GM19351 (cell line): ENCODE data around the gene CACNG3.
"Not testable (repeated sequence)": the region's sequence is repeated elsewhere in the genome, so short reads cannot be mapped to it uniquely, and the experiment has no call there.

Experiments
- ATAC-seq: cut with Tn5 transposase; IDR thresholded peaks from one replicate; pipeline ENCODE4 v1.9.1; 2021; ENCODE audit warnings: mild to moderate bottlenecking, moderate library complexity; ENCODE audit not compliant: unreplicated experiment

CACNG3 gene

GRCh38 chr16:24255456-24256371, at the start of gene CACNG3:
Gene CACNG3, plus strand, starts transcription at chr16:24256335. Its CDS starts 420 bp downstream, at chr16:24256755.
- no peak for ATAC-seq

GRCh38 chr16:24206926-24207325, 49.2 kb upstream of the CACNG3 start:
- ATAC-seq = no peak

- no peak for ATAC-seq
These were observed 47.4 kb upstream of the CACNG3 start for GRCh38 chr16:24208710-24209109.

DNA sequence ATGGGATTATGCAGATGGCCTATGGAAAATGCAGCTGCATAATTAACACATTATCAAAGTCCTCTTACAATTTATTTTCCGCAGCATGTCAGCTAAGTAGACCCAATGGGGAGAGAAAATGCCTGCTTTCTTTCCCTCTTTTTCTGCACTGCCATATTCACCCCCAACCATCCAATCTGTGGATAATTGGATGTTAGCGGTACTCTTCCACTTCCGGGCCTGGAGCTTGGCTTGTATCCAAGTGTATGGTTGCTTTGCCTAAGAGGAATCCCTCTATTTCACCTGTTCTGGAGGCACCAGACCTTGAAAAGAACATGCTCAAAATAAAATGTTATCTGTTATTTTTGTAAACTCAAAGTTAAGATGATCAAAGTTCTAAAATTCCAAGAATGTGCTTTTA, 41.1 kb upstream of the CACNG3 start:
- no peak for ATAC-seq

GRCh38 chr16:24216961-24217360, 39.2 kb upstream of the CACNG3 start:
- no peak for ATAC-seq

GRCh38 chr16:24217461-24217860, 38.7 kb upstream of the CACNG3 start:
- ATAC-seq = no peak

- no peak for ATAC-seq
These were observed 37.8 kb upstream of the CACNG3 start for GRCh38 chr16:24218299-24218698.

DNA sequence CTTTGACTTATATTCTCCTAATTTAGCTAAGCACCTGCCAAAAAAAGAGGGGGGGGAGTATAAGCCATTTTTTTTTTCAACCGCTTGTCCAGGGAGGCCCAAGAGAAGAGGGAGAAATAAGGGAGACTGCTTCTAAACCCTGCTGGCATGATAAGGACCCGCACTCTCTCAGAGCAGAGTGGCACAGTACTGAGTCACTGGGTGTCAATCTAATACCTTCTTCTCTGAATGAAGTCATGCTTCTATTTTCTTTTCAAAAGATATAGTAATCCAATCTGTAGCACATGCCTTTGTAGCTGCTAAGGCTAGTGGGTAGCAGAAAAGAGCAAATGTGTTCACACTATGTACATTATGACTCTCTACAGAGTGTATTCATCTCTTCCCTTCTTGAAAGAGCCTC, 34.9 kb upstream of the CACNG3 start:
- ATAC-seq = no peak

- ATAC-seq = no peak
These were observed 27.6 kb upstream of the CACNG3 start for GRCh38 chr16:24228514-24228913.

DNA sequence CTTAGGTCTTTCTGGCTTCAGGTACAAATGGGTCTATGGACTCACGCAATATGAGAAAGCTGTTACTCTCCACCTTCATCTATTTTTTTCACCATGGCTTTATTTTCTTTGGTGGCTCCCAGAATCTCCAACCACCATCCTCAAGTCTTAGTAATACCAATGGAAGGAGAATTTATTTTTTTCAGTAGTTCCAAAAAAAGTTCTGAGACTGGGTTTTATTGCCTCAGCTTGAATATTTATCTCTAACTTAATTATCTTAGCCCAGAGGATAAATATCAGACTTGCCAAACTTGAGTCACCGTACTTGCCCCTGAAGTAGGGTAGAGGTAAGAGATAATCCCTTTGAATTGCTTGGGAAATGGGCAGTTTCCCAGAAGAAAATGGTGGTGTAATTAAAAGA, 23.2 kb upstream of the CACNG3 start:
- ATAC-seq = no peak

DNA sequence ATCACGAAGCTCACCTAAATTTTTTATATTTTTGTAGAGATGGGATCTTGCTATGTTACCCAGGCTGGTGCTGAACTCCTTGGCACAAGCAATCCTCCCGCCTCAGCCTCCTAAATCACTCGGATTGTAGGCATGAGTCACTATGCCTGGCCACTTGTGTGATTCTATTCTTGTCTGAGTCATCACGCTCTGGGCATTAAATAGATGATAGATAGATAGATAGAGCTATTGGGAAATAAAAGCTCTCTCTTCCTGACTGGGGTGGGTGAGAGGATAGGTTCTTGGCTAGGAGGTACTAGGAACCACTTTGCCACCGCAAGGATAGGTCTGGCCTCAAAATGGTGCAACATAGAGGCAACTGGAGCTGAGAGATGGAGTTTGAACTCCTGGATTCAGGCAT, 21.4 kb upstream of the CACNG3 start:
- ATAC-seq = no peak

DNA sequence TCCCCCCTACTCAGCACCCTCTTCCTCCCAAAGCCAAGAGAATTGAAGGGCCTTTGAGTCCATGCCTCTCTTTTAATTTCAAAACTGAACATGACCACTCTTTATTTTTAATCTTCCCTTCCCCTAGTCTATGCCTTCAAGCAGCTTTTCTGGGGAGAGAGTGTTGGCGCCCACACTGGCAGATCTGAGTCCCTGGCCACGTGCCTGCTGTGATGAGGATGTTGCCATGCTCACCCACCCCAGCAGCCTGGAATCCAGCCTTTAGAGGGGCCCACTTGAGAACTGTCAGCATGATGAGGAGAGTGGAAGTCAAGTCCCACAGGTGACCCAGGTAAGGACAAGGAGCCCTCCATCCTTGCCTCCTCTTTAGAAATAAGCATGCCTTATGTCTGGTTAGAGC, 20.3 kb upstream of the CACNG3 start:
- no peak for ATAC-seq

DNA sequence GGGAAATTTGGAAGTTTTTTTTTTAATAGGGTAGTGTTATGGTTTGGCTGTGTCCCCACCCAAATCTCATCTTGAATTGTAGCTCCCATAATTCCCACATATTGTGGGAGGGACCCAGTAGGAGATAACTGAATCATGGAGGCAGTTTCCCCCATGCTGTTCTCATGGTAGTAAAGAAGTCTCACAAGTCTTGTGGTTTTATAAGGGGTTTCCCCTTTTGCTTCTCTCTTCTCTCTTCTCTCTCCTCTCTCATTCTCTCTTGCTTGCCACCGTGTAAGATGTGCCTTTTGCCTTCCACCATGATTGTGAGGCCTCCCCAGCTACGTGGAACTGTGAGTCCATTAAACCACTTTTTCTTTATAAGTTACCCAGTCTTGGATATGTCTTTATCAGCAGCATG, 17.3 kb upstream of the CACNG3 start:
- not testable (repeated sequence) for ATAC-seq

GRCh38 chr16:24246911-24247607, 9.1 kb upstream of the CACNG3 start:
- no peak for ATAC-seq

- ATAC-seq = peak; percentile 56
These were observed 2.9 kb upstream of the CACNG3 start for GRCh38 chr16:24253192-24253591.

GRCh38 chr16:24257958-24258357, 1.8 kb downstream of the CACNG3 start:
- no peak for ATAC-seq

GRCh38 chr16:24258791-24259190, 2.7 kb downstream of the CACNG3 start:
- ATAC-seq = no peak

DNA sequence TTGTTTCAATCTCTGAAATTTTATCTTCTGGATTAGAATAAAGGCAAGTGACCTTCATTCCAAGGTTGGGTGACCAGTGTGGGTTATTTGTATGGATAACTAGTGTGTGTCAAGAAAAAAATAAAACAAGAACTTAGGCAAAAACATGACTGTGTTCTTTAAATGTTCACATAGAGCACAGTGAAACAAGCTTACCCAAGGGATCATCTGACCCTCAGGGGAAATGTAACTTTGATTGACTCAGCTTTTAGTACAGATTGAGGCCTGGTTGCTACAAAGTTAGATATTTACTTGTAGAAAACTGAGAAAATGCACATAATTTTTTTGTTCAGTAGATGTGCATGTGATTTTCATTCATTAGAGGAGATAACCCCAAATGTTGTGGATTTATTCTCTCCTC, 6.7 kb downstream of the CACNG3 start:
- ATAC-seq = no peak

DNA sequence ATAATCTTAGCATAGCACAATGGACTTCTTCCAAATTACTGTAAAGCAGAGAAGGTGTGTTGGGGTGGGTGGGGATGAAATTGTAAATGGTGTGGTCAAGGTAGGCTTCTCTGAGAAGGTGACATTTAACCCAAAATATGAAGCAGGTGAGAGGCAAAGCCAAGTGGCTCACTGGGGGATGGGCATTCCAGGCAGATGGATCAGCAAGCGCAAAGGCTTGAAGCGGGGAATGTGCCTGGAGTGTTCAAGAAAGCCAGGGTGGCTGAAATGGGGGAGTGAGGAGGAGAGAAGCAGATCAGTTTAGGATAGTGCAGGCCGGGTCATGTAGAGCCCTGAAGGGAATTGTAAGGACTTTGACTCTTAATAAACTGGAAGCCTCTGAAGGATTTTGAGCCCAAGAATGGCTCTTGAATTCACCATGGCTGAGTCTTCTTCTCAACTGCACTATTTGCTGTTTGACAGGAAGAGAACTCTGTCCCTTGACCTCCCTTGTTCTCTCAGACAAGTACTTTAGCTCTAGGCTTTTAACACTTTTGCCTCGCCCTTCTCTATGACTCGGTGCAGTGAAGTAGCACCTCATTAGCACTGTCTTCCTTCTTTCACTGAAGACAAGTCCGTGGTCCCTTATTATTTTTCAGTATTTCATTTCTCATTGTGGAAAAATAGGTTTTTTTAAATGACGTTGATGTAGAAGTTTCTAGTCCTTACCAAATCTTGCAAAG, 14.7 kb downstream of the CACNG3 start:
- ATAC-seq = no peak

DNA sequence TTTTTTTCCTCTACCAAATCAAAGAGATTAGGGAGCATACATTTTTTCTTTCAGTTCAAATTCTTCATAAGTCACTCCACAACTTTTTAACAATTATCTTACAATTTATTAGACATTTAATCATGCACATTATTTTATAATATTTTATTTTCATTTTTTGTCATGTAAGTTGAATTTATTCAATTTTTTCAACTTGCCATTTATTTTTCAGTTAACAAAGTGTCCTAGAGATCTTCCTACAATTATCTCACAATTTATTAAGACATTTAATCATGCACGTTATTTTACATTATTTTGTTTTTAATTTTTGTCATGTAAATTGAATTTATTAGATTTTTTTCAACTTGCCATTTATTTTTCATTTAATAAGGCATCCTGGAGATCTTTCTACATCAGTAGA, 16.2 kb downstream of the CACNG3 start:
- no peak for ATAC-seq

- ATAC-seq = no peak
These were observed 17.5 kb downstream of the CACNG3 start for GRCh38 chr16:24273508-24274182.
